ENCODE measurements around the gene CUBN. TPM values are rescaled to one million over a fixed set of nuclear protein-coding genes. Genes with fewer than 3 reads are reported as not detected.

CUBN gene
- total and polyA plus RNA-seq, 2 of the 13 experiments (the other 11 are each of a cell fraction or from before 2014, with no cell fraction given), result 0.27 to 0.32 TPM

DNA sequence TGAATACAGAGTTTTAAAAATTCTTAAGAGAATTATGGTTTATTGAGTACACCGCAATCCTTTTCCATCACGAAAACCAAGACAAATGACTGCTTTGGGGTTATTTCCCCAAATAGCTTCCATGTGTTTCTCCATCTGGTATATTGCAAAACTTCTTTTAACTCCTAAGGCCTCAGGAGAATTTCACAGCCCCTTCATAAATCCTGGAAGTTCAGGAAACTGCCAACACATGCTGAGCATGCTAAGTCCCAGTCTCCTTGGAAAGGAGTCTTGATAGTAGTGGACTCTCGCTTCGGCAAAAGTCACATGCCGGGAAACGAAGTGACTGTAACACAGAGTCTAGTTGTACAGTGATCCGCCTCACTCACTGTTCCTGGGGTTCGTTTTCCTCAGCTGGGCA is 224.3 kb downstream of the CUBN start:
- Histone ChIP-seq H3K36me3 (replicated peaks in 1 of 2; ENCODE audit: control insufficient read depth in 1 of 2, insufficient read depth in 2 of 2, low read length in 2 of 2) (no peaks in the 10 kb centered on the region), H3K4me2 (ENCODE audit: low read depth, low read length) (no peak overlapping the region), H3K27me3 (ENCODE audit: control insufficient read depth in 1 of 2, insufficient read depth in 2 of 2, low read length in 2 of 2) (no peaks in the 10 kb centered on the region), H3K27ac (ENCODE audit: extremely low read length, insufficient read depth, low read length) (no peak overlapping the region), H3K4me3 (replicated peaks in 1 of 3; ENCODE audit: insufficient read depth in 1 of 3, low read depth in 2 of 3, low read length in 3 of 3) (no peak overlapping the region), H2AFZ (ENCODE audit: low read length) (no peak overlapping the region), H3K9me3 (ENCODE audit: low read length) (no peaks in the 10 kb centered on the region), H3K79me2 (ENCODE audit: insufficient read depth, low read length) (no peaks in the 10 kb centered on the region), H3K4me1 (ENCODE audit: insufficient read depth, low read length) (no peaks in the 10 kb centered on the region), H4K20me1 (ENCODE audit: insufficient read depth, low read length) (no peaks in the 10 kb centered on the region), H3K9ac (ENCODE audit: insufficient read depth, low read depth, low read length) (no peak overlapping the region)
- DNase-seq (ENCODE audit: low spot score) (no peak), ATAC-seq (no peak), FAIRE-seq (no peak)
- WGBS (ENCODE audit: low lambda C conversion rate), result 73% methylated on average over 8 of the region's 8 CpGs
- in situ Hi-C loops (cut with HindIII; ENCODE audit: extremely low pct_ligation_motif_present, low pct_unique_long_range_greater_than_20kb), result no loop called here
- intact Hi-C loops (cut with micrococcal nuclease; ENCODE audit: unreplicated experiment), result no loop called here
- POLR2A ChIA-PET, result no interaction called here
- TF ChIP-seq KDM4B (CRISPR knock-in tag; IDR thresholded peaks at IDR 0.05), result no peak
- CTCF ChIA-PET (ENCODE audit: low intra/inter-chr PET ratio, low total read pairs), result no interaction called here
- BruUV-seq (replicated peaks), result no TSS peak

DNA sequence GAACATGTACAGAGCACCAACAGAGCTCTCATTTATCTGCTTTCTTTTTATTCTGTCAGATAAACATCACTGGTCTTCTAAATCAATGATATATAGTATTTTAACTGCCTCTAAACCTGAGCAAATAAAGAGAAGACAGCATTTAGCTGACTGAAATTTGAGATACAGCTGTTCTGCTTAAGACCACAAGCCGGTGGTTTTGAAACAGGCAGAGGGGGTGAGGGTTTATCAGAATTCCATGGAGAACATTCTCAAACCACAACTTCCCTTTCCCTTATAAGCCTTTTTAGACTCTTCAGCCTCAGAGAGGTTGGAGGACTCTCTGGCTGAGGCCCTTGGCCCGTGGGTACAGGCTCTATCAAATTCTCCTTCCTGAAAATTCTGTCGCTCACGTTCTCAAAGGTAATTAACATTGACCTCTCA is 225.0 kb downstream of the CUBN start:
- no peak overlapping the region for H2AFZ ChIP-seq (ENCODE audit: low read length)
- DNase-seq (ENCODE audit: low spot score) (no peak), FAIRE-seq (no peak), ATAC-seq (no peak)
- H3K9me3 ChIP-seq (ENCODE audit: low read length), result no peaks in the 10 kb centered on the region
- in situ Hi-C loops (cut with HindIII; ENCODE audit: extremely low pct_ligation_motif_present, low pct_unique_long_range_greater_than_20kb), result no loop called here
- no peak overlapping the region for H3K4me2 ChIP-seq (ENCODE audit: low read depth, low read length)
- 63% methylated on average over 4 of the region's 4 CpGs for WGBS (ENCODE audit: low lambda C conversion rate)
- H3K9ac ChIP-seq (ENCODE audit: insufficient read depth, low read depth, low read length), result no peak overlapping the region
- H3K79me2 ChIP-seq (ENCODE audit: insufficient read depth, low read length), result no peaks in the 10 kb centered on the region
- no peaks in the 10 kb centered on the region for H3K36me3 ChIP-seq (replicated peaks in 1 of 2; ENCODE audit: control insufficient read depth in 1 of 2, insufficient read depth in 2 of 2, low read length in 2 of 2)
- no peaks in the 10 kb centered on the region for H3K27me3 ChIP-seq (ENCODE audit: control insufficient read depth in 1 of 2, insufficient read depth in 2 of 2, low read length in 2 of 2)
- ChIA-PET POLR2A (no interaction called here), CTCF (ENCODE audit: low intra/inter-chr PET ratio, low total read pairs) (no interaction called here)
- H3K4me1 ChIP-seq (ENCODE audit: insufficient read depth, low read length), result no peaks in the 10 kb centered on the region
- no peak overlapping the region for H3K4me3 ChIP-seq (replicated peaks in 1 of 3; ENCODE audit: insufficient read depth in 1 of 3, low read depth in 2 of 3, low read length in 3 of 3)
- no peaks in the 10 kb centered on the region for H4K20me1 ChIP-seq (ENCODE audit: insufficient read depth, low read length)
- no peak for TF ChIP-seq HIVEP1 (CRISPR knock-in tag; IDR thresholded peaks at IDR 0.05)
- TF ChIP-seq MBNL3 (CRISPR knock-in tag; conservative IDR thresholded peaks at IDR 0.05), result no peak
- no peak for TF ChIP-seq SKI (IDR thresholded peaks at IDR 0.05; ENCODE audit: partially characterized antibody)
- TF ChIP-seq KDM2A (CRISPR knock-in tag; IDR thresholded peaks at IDR 0.05; ENCODE audit: borderline replicate concordance, low read depth), result no peak
- TF ChIP-seq CCAR2 (optimal IDR thresholded peaks at IDR 0.05; ENCODE audit: low read depth, low read length), result no peak
- TF ChIP-seq ZMYM3 (CRISPR knock-in tag; IDR thresholded peaks at IDR 0.05), result no peak
- no peak for TF ChIP-seq NAIF1 (CRISPR knock-in tag; IDR thresholded peaks at IDR 0.05; ENCODE audit: borderline replicate concordance)
- TF ChIP-seq CREM (IDR thresholded peaks at IDR 0.05), result no peak
- no peak for TF ChIP-seq CREM (CRISPR knock-in tag; IDR thresholded peaks at IDR 0.05)
- intact Hi-C loops (cut with micrococcal nuclease; ENCODE audit: unreplicated experiment), result no loop called here
- BruUV-seq (replicated peaks), result no TSS peak
- no peak overlapping the region for H3K27ac ChIP-seq (ENCODE audit: extremely low read length, insufficient read depth, low read length)
